NB4 (cell line): ENCODE measurements around the gene RP9.

Source experiments
- POLR2A ChIP-seq: IDR thresholded peaks from 2 replicates; pipeline ENCODE4 v1.6.1; 2011; ENCODE audit warnings: mild to moderate bottlenecking; ENCODE audit not compliant: insufficient read length; ENCODE audit errors: extremely low read depth
- TF ChIP-seq, protein P1 (sequence below): IDR thresholded peaks from one replicate; pipeline ENCODE4 v1.5.1; 2012; ENCODE audit warnings: low read depth, low read length

DNA sequence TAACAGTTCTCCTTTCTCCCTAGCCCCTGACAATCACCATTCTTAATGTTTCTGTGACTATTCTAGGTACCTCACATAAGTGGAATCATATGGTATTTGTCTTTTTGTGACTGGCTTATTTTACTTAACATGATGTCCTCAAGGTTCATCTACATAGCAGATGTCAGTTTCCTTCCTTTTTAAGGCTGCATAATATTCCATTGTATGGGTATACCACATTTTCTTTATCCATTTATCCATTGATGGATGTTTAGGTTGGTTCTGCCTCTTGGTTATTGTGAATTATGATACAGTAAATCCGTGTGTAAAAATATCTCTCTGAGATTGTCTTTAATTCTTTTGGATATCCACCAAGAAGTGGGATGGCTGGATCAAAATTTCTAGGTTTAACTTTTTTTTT is 33.4 kb upstream of the RP9 start:
- no peak for TF ChIP-seq POLR2A
- TF ChIP-seq, protein P1, sequence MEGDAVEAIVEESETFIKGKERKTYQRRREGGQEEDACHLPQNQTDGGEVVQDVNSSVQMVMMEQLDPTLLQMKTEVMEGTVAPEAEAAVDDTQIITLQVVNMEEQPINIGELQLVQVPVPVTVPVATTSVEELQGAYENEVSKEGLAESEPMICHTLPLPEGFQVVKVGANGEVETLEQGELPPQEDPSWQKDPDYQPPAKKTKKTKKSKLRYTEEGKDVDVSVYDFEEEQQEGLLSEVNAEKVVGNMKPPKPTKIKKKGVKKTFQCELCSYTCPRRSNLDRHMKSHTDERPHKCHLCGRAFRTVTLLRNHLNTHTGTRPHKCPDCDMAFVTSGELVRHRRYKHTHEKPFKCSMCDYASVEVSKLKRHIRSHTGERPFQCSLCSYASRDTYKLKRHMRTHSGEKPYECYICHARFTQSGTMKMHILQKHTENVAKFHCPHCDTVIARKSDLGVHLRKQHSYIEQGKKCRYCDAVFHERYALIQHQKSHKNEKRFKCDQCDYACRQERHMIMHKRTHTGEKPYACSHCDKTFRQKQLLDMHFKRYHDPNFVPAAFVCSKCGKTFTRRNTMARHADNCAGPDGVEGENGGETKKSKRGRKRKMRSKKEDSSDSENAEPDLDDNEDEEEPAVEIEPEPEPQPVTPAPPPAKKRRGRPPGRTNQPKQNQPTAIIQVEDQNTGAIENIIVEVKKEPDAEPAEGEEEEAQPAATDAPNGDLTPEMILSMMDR = no peak
